ENCODE measurements around the gene CNKSR3. TPM values are rescaled to one million over a fixed set of nuclear protein-coding genes. Genes with fewer than 3 reads are reported as not detected.

CNKSR3 gene
- total RNA-seq, 1 experiment from 2014 or later = 5.6 TPM

DNA sequence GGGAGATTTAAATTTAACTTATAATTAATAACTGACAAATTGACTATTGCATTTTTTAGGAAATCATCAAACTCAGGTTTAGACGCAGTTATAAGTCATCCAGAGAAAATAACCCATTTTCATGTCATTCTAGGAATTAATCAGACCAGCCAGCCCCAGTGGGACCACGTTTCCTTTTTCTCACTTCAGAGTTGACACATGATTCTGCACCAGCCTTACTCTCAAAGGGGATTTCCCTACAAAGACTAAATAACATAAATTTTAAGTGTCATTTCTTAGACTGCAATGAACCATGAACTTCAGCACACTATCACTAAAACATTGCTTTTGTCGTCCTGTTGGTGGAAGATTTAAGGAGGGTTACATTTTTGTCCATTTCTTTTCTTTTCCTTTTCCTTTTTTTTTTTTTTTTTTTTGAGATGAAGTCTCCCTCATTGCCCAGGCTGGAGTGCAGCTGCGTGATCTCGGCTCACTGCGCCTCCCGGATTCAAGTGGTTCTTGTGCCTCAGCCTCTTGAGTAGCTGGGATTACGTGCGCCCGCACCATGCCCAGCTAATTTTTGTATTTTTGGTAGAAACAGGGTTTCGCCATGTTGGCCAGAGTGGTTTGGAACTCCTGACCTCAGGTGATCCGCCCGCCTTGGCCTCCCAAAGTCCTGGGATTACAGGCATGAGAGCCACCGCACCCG is 157.4 kb downstream of the CNKSR3 start:
- no peaks in the 10 kb centered on the region for H3K27me3 ChIP-seq (ENCODE audit: insufficient read depth, low read length)
- no peak overlapping the region for H3K14ac ChIP-seq (ENCODE audit: insufficient read depth, low read length)
- no peak for DNase-seq
- no peak overlapping the region for H4K8ac ChIP-seq (replicated peaks; ENCODE audit: insufficient read length, low read depth, low read length)
- no peaks in the 10 kb centered on the region for H3K9me3 ChIP-seq (ENCODE audit: control insufficient read depth, low read depth, low read length)
- no CpG with 5 or more reads among the region's 15 CpGs for WGBS (ENCODE audit: extremely low coverage, insufficient read length, low lambda C conversion rate)
- no peak overlapping the region for H3T11ph ChIP-seq (ENCODE audit: low read length)
- no peak overlapping the region for H2AFZ ChIP-seq (ENCODE audit: low read length)
- no peaks in the 10 kb centered on the region for H3K79me1 ChIP-seq (ENCODE audit: insufficient read depth, low read depth, low read length, poor library complexity, severe bottlenecking)
- H2BK12ac ChIP-seq (ENCODE audit: insufficient read length, low read depth, low read length) = no peak overlapping the region
- H3K79me2 ChIP-seq (ENCODE audit: insufficient read depth, low read length) = no peaks in the 10 kb centered on the region
- no peaks in the 10 kb centered on the region for H4K20me1 ChIP-seq (ENCODE audit: control insufficient read depth, insufficient read depth, insufficient read length)
- H3K27ac ChIP-seq (ENCODE audit: insufficient read length, low read depth, low read length) = no peak overlapping the region
- no peak overlapping the region for H3K23ac ChIP-seq (ENCODE audit: insufficient read length, low read depth, low read length)
- H4K5ac ChIP-seq (ENCODE audit: insufficient read length, low read depth, low read length) = no peak overlapping the region
- no peak overlapping the region for H2BK20ac ChIP-seq (ENCODE audit: low read depth, low read length, poor library complexity, severe bottlenecking)
- H3K23me2 ChIP-seq (ENCODE audit: insufficient read length, low read depth, low read length, poor library complexity, severe bottlenecking) = no peaks in the 10 kb centered on the region
- H3K9ac ChIP-seq (ENCODE audit: extremely low read depth, insufficient read length, low read length) = no peak overlapping the region
- no peak overlapping the region for H2BK15ac ChIP-seq (ENCODE audit: low read depth, low read length)
- TF ChIP-seq, protein P1, sequence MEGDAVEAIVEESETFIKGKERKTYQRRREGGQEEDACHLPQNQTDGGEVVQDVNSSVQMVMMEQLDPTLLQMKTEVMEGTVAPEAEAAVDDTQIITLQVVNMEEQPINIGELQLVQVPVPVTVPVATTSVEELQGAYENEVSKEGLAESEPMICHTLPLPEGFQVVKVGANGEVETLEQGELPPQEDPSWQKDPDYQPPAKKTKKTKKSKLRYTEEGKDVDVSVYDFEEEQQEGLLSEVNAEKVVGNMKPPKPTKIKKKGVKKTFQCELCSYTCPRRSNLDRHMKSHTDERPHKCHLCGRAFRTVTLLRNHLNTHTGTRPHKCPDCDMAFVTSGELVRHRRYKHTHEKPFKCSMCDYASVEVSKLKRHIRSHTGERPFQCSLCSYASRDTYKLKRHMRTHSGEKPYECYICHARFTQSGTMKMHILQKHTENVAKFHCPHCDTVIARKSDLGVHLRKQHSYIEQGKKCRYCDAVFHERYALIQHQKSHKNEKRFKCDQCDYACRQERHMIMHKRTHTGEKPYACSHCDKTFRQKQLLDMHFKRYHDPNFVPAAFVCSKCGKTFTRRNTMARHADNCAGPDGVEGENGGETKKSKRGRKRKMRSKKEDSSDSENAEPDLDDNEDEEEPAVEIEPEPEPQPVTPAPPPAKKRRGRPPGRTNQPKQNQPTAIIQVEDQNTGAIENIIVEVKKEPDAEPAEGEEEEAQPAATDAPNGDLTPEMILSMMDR (conservative IDR thresholded peaks at IDR 0.05) = no peak
- H2BK5ac ChIP-seq (ENCODE audit: insufficient read length, low read length) = no peak overlapping the region
- H4K91ac ChIP-seq (ENCODE audit: insufficient read length, low read depth, low read length) = no peak overlapping the region
- Mint-ChIP-seq H3K27me3 (ENCODE audit: low read depth) (no peaks in the 10 kb centered on the region), H3K9me3 (no peaks in the 10 kb centered on the region; a peak in 1 of 5 replicates), H3K4me3 (no peak overlapping the region), H3K36me3 (ENCODE audit: insufficient read depth in 1 of 3, low read depth in 3 of 3) (no peaks in the 10 kb centered on the region; a peak in 1 of 7 replicates), H3K27ac (no peak overlapping the region), H3K4me1 (no peaks in the 10 kb centered on the region)
- no peak overlapping the region for H2BK120ac ChIP-seq (ENCODE audit: low read depth, low read length, poor library complexity, severe bottlenecking)
- H3K18ac ChIP-seq (ENCODE audit: insufficient read length, low read depth, low read length) = no peak overlapping the region
- H3K56ac ChIP-seq (ENCODE audit: insufficient read length, low read depth, low read length) = no peak overlapping the region
- H3K4me2 ChIP-seq (ENCODE audit: insufficient read depth, insufficient read length, low read length) = no peak overlapping the region
- no peak overlapping the region for H2AK5ac ChIP-seq (ENCODE audit: insufficient read length, low read length)
- no peaks in the 10 kb centered on the region for H3K4me1 ChIP-seq (ENCODE audit: insufficient read depth, low read length)
- no peak overlapping the region for H3K4ac ChIP-seq (ENCODE audit: low read depth, low read length)

Measured in H9 (cell line).